Smooth muscle cell (in vitro differentiated cells): ENCODE measurements around the gene LDB1. TPM values are rescaled to one million over a fixed set of nuclear protein-coding genes. Genes with fewer than 3 reads are reported as not detected.
A peak's percentile ranks its signal among the peaks of the same experiment; 100 is the strongest.

Experiments used
- DNase-seq: peaks from one replicate; lab custom pipeline; 2025; ENCODE audit not compliant: unreplicated experiment; lab: John Stamatoyannopoulos, UW
- H2AFZ ChIP-seq: fragments of 200-600 bp; sonication (generic); 2 replicates; pipeline ENCODE4 v1.6.0; 2016; ENCODE audit warnings: antibody characterized with exemption, low read depth, mild to moderate bottlenecking
- H3F3A ChIP-seq: fragments of 200-600 bp; sonication (generic); 2 replicates; pipeline ENCODE4 v1.6.0; 2017; ENCODE audit warnings: antibody characterized with exemption, low read depth
- H3K27ac ChIP-seq: fragments of 200-600 bp; sonication (generic); 2 replicates; pipeline ENCODE4 v1.5.1; 2016; ENCODE audit warnings: low read depth, mild to moderate bottlenecking
- H3K27me3 ChIP-seq: fragments of 200-600 bp; sonication (generic); 2 replicates; pipeline ENCODE4 v1.6.1; 2016; ENCODE audit warnings: low read depth, mild to moderate bottlenecking
- H3K36me3 ChIP-seq: fragments of 200-600 bp; sonication (generic); 2 replicates; pipeline ENCODE4 v1.5.1; 2016; ENCODE audit warnings: low read depth
- H3K4me1 ChIP-seq: fragments of 200-600 bp; sonication (generic); 2 replicates; pipeline ENCODE4 v1.5.1; 2016; ENCODE audit warnings: low read depth
- H3K4me2 ChIP-seq: fragments of 200-600 bp; sonication (generic); 2 replicates; pipeline ENCODE4 v1.6.0; 2016; ENCODE audit warnings: mild to moderate bottlenecking
- H3K4me3 ChIP-seq: fragments of 200-600 bp; sonication (generic); 2 replicates; pipeline ENCODE4 v1.5.1; 2016; ENCODE audit warnings: mild to moderate bottlenecking
- H3K79me2 ChIP-seq: fragments of 200-600 bp; sonication (generic); 2 replicates; pipeline ENCODE4 v1.6.0; 2016; ENCODE audit warnings: low read depth, mild to moderate bottlenecking
- H3K9ac ChIP-seq: fragments of 200-600 bp; sonication (generic); 2 replicates; pipeline ENCODE4 v1.6.0; 2016; ENCODE audit warnings: low read depth
- H3K9me3 ChIP-seq: fragments of 200-600 bp; sonication (generic); replicated peaks from 2 replicates; pipeline ENCODE4 v1.5.1; 2016; ENCODE audit warnings: low read depth
- H4K20me1 ChIP-seq: fragments of 200-600 bp; sonication (generic); 2 replicates; pipeline ENCODE4 v1.6.0; 2016; ENCODE audit warnings: low read depth
- WGBS: methylation state at CpG from one replicate; pipeline ENCODE4 v1.1.7; 2016; ENCODE audit warnings: low lambda C conversion rate; 5-methylcytosine and 5-hydroxymethylcytosine counted together
- polyA plus RNA-seq: library from polyadenylated mRNA; unstranded; fragments of >200 nt; fragmentation: Nextera tagmentation; extraction: Ambion mirVana; gene quantifications from 2 replicates; pipeline ENCODE4 v1.2.1, GENCODE V29; 2016
- total RNA-seq: library from RNA; depleted of rRNA; stranded (reverse); fragments of >200 nt; gene quantifications from 2 replicates; pipeline ENCODE4 v1.2.3, GENCODE V29; 2014
- TF ChIP-seq, protein P1 (sequence below): fragments of 200-600 bp; sonication (generic); IDR thresholded peaks from 2 replicates; pipeline ENCODE4 v1.5.1; 2017; ENCODE audit warnings: borderline replicate concordance, mild to moderate bottlenecking, antibody characterized with exemption; ENCODE audit not compliant: insufficient read depth, poor library complexity, severe bottlenecking

LDB1 gene
- total and polyA plus RNA-seq, 2 experiments from 2014 or later = 34.4 to 52.5 TPM

DNA sequence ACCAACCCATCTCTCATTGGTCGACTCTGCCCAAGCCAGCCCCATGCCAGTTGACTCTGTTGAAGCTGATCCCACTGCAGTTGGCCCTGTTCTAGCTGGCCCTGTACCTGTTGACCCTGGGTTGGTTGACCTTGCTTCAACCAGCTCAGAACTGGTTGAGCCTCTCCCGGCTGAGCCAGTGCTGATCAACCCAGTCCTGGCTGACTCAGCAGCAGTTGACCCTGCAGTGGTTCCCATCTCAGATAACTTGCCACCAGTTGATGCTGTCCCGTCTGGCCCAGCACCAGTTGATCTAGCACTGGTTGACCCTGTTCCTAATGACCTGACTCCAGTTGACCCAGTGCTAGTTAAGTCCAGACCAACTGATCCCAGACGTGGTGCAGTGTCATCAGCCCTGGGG is 20.1 kb upstream of the LDB1 start:
- Histone ChIP-seq H3F3A (no peaks in the 10 kb centered on the region), H3K4me1 (peaks cover 15% of the 10 kb centered on the region), H3K36me3 (no peaks in the 10 kb centered on the region), H3K27me3 (no peaks in the 10 kb centered on the region), H3K4me3 (no peak overlapping the region), H4K20me1 (peaks cover 96% of the 10 kb centered on the region), H3K79me2 (peaks cover 84% of the 10 kb centered on the region), H3K4me2 (no peak overlapping the region), H3K9me3 (no peaks in the 10 kb centered on the region), H2AFZ (no peak overlapping the region), H3K27ac (no peak overlapping the region), H3K9ac (no peak overlapping the region)
- WGBS = 96% methylated on average over 4 of the region's 4 CpGs
- TF ChIP-seq, protein P1, sequence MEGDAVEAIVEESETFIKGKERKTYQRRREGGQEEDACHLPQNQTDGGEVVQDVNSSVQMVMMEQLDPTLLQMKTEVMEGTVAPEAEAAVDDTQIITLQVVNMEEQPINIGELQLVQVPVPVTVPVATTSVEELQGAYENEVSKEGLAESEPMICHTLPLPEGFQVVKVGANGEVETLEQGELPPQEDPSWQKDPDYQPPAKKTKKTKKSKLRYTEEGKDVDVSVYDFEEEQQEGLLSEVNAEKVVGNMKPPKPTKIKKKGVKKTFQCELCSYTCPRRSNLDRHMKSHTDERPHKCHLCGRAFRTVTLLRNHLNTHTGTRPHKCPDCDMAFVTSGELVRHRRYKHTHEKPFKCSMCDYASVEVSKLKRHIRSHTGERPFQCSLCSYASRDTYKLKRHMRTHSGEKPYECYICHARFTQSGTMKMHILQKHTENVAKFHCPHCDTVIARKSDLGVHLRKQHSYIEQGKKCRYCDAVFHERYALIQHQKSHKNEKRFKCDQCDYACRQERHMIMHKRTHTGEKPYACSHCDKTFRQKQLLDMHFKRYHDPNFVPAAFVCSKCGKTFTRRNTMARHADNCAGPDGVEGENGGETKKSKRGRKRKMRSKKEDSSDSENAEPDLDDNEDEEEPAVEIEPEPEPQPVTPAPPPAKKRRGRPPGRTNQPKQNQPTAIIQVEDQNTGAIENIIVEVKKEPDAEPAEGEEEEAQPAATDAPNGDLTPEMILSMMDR = no peak
- no peak for DNase-seq

GRCh38 chr10:102139281-102140110 is 19.3 kb upstream of the LDB1 start:
- Histone ChIP-seq H4K20me1 (peaks cover 96% of the 10 kb centered on the region), H3F3A (no peaks in the 10 kb centered on the region), H3K27ac (no peak overlapping the region), H3K4me1 (peaks cover 23% of the 10 kb centered on the region), H3K9ac (no peak overlapping the region), H3K9me3 (no peaks in the 10 kb centered on the region), H3K4me3 (no peak overlapping the region), H3K79me2 (peaks cover 91% of the 10 kb centered on the region), H3K4me2 (no peak overlapping the region), H3K36me3 (no peaks in the 10 kb centered on the region), H2AFZ (no peak overlapping the region), H3K27me3 (no peaks in the 10 kb centered on the region)
- TF ChIP-seq, protein P1 = no peak
- 98% methylated on average over 15 of the region's 15 CpGs for WGBS
- no peak for DNase-seq

DNA sequence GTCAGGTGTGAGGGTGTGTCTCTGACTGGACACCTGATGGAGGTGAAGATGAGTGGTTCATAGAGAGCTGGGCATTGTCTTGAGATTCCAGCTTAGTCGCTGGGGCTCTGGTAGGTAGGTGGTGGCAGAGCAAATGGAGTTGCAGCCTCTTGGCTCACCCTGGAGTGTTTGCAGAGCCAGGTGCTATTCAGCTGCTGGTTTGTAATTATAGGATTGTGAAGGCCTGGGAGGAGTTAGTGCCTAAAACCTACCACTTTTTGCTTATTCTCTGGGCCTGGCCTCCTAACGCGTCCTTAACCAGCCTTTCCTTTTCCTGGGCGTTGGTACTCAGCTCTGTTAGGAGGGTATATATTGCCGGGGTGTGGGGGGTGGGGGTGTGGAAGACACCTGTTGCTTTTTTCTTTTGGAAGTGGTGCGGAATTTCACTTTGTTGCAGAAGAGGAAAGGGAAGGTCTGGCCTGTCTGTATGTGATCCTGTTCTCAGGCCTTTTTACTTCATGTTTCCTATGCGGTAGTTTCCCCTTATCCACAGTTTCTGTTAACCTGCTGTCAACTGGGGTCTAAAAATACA is 15.9 kb upstream of the LDB1 start:
- no peak overlapping the region for H2AFZ ChIP-seq
- TF ChIP-seq, protein P1 = no peak
- no peak overlapping the region for H3K27ac ChIP-seq
- no peak overlapping the region for H3K4me3 ChIP-seq
- H3K9ac ChIP-seq = no peak overlapping the region
- no peak for DNase-seq
- peak overlapping the region; percentile 41 for H3K4me2 ChIP-seq
- H3F3A ChIP-seq = peaks cover 8% of the 10 kb centered on the region
- WGBS = 86% methylated on average over 7 of the region's 7 CpGs
- no peaks in the 10 kb centered on the region for H3K27me3 ChIP-seq
- no peaks in the 10 kb centered on the region for H3K9me3 ChIP-seq
- H3K36me3 ChIP-seq = no peaks in the 10 kb centered on the region
- H3K4me1 ChIP-seq = peaks cover 28% of the 10 kb centered on the region
- peaks cover 78% of the 10 kb centered on the region for H3K79me2 ChIP-seq
- H4K20me1 ChIP-seq = peaks cover 75% of the 10 kb centered on the region

GRCh38 chr10:102134416-102134815 is 14.2 kb upstream of the LDB1 start:
- Histone ChIP-seq H3K4me3 (peak overlapping the region; percentile 86), H3K79me2 (peaks cover 62% of the 10 kb centered on the region), H3K27me3 (no peaks in the 10 kb centered on the region), H3K27ac (peak overlapping the region; percentile 93), H3F3A (peaks cover 8% of the 10 kb centered on the region), H3K4me2 (peak overlapping the region; percentile 82), H3K36me3 (no peaks in the 10 kb centered on the region), H3K9me3 (no peaks in the 10 kb centered on the region), H2AFZ (no peak overlapping the region), H3K4me1 (peaks cover 28% of the 10 kb centered on the region), H4K20me1 (peaks cover 59% of the 10 kb centered on the region), H3K9ac (peak overlapping the region; percentile 94)
- DNase-seq = no peak
- TF ChIP-seq, protein P1 = no peak
- 59% methylated on average over 2 of the region's 2 CpGs for WGBS
